ENCODE measurements around the gene ACVRL1. TPM values are rescaled to one million over a fixed set of nuclear protein-coding genes. Genes with fewer than 3 reads are reported as not detected.

Gene ACVRL1
- total RNA-seq (2022; extraction: Qiagen RNA extraction), result 0.04 to 0.24 TPM (median 0.17 TPM) in 5 replicates

GRCh38 chr12:51907083-51907855, at the start of gene ACVRL1:
ACVRL1 (plus strand) TSS chr12:51907504; CDS start chr12:51912475, 4,971 bp downstream.

GRCh38 chr12:51887476-51888315, 19.6 kb upstream of the ACVRL1 start, which contains the start of gene ANKRD33:
ANKRD33 (plus strand) TSS chr12:51888103; CDS start chr12:51888187, 84 bp downstream.

GRCh38 chr12:51951199-51951842, 44.0 kb downstream of the ACVRL1 start, which contains the start of gene ACVR1B:
ACVR1B (plus strand) TSS chr12:51951699; CDS start chr12:51951744, 45 bp downstream.

Other genes starting within 250 kb of the ACVRL1 start
- gene FIGNL2, start 58.8 kb upstream of the ACVRL1 start, total RNA-seq (2022; extraction: Qiagen RNA extraction), result 0.17 to 0.30 TPM (median 0.29 TPM) in 5 replicates
- 0.08 to 0.12 TPM in 2 of 5 replicates, not detected in the others for gene ANKRD33, start 19.4 kb upstream of the ACVRL1 start, total RNA-seq (2022; extraction: Qiagen RNA extraction)
- 13.2 to 17.8 TPM (median 16.7 TPM) in 5 replicates for gene ACVR1B, start 44.2 kb downstream of the ACVRL1 start, total RNA-seq (2022; extraction: Qiagen RNA extraction)
- gene TAMALIN, start 99.4 kb downstream of the ACVRL1 start, total RNA-seq (2022; extraction: Qiagen RNA extraction), result 0.32 to 0.58 TPM (median 0.41 TPM) in 5 replicates
- 29.4 to 44.3 TPM (median 34.2 TPM) in 5 replicates for gene NR4A1, start 143.9 kb downstream of the ACVRL1 start, total RNA-seq (2022; extraction: Qiagen RNA extraction)
- gene ATG101, start 162.5 kb downstream of the ACVRL1 start, total RNA-seq (2022; extraction: Qiagen RNA extraction), result 82.5 to 103 TPM (median 103 TPM) in 5 replicates
- gene SMIM41, start 172.2 kb downstream of the ACVRL1 start, total RNA-seq (2022; extraction: Qiagen RNA extraction), result not detected in 5 replicates

Data from A549 treated with CORT108297 at 1 μM for 4 hours (cell line).